Stimulated activated naive B cell treated with anti-CD40 and anti-IgM and Interleukin-4, amounts not matched to agents 10 μg/mL and 1 μg/mL and 100 μg/mL, for 72 hours (primary cell): ENCODE measurements around the gene HSPB7.
"Not testable (repeated sequence)": the region's sequence is repeated elsewhere in the genome, so short reads cannot be mapped to it uniquely, and the experiment has no call there.

Source experiments
- ATAC-seq, 2 donors: fragments of 150-1000 bp; cut with Tn5 transposase; replicated peaks; 2 replicates each; pipeline ENCODE4 v1.10.0; 2021; ENCODE audit warnings: moderate library complexity in 1 of 2
- DNase-seq: peaks from one replicate; pipeline ENCODE4 v3.0.0; 2021
- H3K27ac Mint-ChIP-seq: one replicate; pipeline ENCODE4 v1.8.0; 2022; ENCODE audit warnings: mild to moderate bottlenecking, mixed read lengths
- H3K27me3 Mint-ChIP-seq, 2 donors: one replicate each; pipeline ENCODE4 v1.8.0; 2022; ENCODE audit warnings: mixed read lengths in 2 of 2
- H3K36me3 Mint-ChIP-seq, 2 donors: one replicate each; pipeline ENCODE4 v1.8.0; 2022; ENCODE audit warnings: mixed read lengths in 2 of 2, mild to moderate bottlenecking in 1 of 2
- H3K4me1 Mint-ChIP-seq, 2 donors: one replicate each; pipeline ENCODE4 v1.8.0; 2022; ENCODE audit warnings: mixed read lengths in 2 of 2, mild to moderate bottlenecking in 1 of 2
- H3K4me3 Mint-ChIP-seq, 2 donors: one replicate each; pipeline ENCODE4 v1.8.0; 2022; ENCODE audit warnings: mild to moderate bottlenecking in 2 of 2, mixed read lengths in 2 of 2, moderate library complexity in 1 of 2
- H3K9me3 Mint-ChIP-seq, 2 donors: one replicate each; pipeline ENCODE4 v1.8.0; 2022; ENCODE audit warnings: mixed read lengths in 2 of 2, mild to moderate bottlenecking in 1 of 2

Gene HSPB7

GRCh38 chr1:16017461-16018303 is at the start of gene HSPB7:
Gene HSPB7 (minus strand): TSS chr1:16018043. CDS start chr1:16017963, 80 bp downstream.
- H3K27ac Mint-ChIP-seq = no peak within 1 kb of the TSS
- H3K4me1 Mint-ChIP-seq = peaks cover 26 to 36% of the 10 kb centered on the region in 2 donors
- ATAC-seq = no peak
- H3K27me3 Mint-ChIP-seq = peaks cover 13 to 17% of the 10 kb centered on the region in 2 donors
- no peak within 1 kb of the TSS for H3K4me3 Mint-ChIP-seq
- no peak for DNase-seq
- no peaks in the 10 kb centered on the region for H3K36me3 Mint-ChIP-seq
- no peaks in the 10 kb centered on the region for H3K9me3 Mint-ChIP-seq

- ATAC-seq = peak; percentile 16 to 25
- Mint-ChIP-seq H3K4me3 (no peak overlapping the region), H3K27ac (peak overlapping the region; percentile 39), H3K9me3 (no peaks in the 10 kb centered on the region), H3K36me3 (no peaks in the 10 kb centered on the region), H3K4me1 (peaks cover 13 to 19% of the 10 kb centered on the region in 2 donors), H3K27me3 (peaks cover 57 to 69% of the 10 kb centered on the region in 2 donors)
- DNase-seq = no peak
Observed at GRCh38 chr1:16067127-16067768, 49.4 kb upstream of the HSPB7 start.

DNA sequence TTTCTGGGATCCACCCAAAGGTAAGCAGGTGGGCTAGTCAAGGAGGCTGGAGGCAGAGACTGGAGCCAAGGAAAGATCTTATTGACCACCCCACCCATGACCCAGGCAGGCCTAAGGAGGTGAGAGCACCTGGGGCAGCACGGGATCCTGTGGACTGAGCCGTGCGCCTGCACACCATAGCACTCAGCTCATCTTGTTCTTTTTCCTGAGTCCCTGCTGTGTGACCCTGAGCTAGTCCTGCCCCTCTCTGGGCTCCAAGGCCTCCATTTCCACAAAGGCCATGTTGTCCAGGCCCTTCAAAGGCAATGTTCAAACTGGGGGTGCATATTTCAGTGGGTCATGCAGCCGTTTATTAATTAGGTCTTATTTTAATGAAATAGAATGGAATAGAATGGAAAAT is 48.4 kb upstream of the HSPB7 start:
- Mint-ChIP-seq H3K4me1 (peaks cover 10 to 13% of the 10 kb centered on the region in 2 donors), H3K36me3 (no peaks in the 10 kb centered on the region), H3K27ac (no peak overlapping the region), H3K9me3 (no peaks in the 10 kb centered on the region), H3K27me3 (peaks cover 50 to 63% of the 10 kb centered on the region in 2 donors), H3K4me3 (no peak overlapping the region)
- ATAC-seq (no peak), DNase-seq (no peak)

GRCh38 chr1:16065269-16065576 is 47.4 kb upstream of the HSPB7 start:
- Mint-ChIP-seq H3K27me3 (peaks cover 55 to 60% of the 10 kb centered on the region in 2 donors), H3K36me3 (no peaks in the 10 kb centered on the region), H3K9me3 (no peaks in the 10 kb centered on the region), H3K4me1 (peaks cover 5 to 9% of the 10 kb centered on the region in 2 donors), H3K4me3 (no peak overlapping the region), H3K27ac (no peak overlapping the region)
- ATAC-seq (no peak), DNase-seq (no peak)

- H3K4me1 Mint-ChIP-seq = peaks cover 0 to 9% of the 10 kb centered on the region in 2 donors
- H3K4me3 Mint-ChIP-seq = no peak overlapping the region
- H3K27me3 Mint-ChIP-seq = peaks cover 57 to 60% of the 10 kb centered on the region in 2 donors
- ATAC-seq = no peak
- H3K9me3 Mint-ChIP-seq = no peaks in the 10 kb centered on the region
- H3K36me3 Mint-ChIP-seq = no peaks in the 10 kb centered on the region
- DNase-seq = no peak
- H3K27ac Mint-ChIP-seq = no peak overlapping the region
Observed at GRCh38 chr1:16064536-16065268, 46.9 kb upstream of the HSPB7 start.

DNA sequence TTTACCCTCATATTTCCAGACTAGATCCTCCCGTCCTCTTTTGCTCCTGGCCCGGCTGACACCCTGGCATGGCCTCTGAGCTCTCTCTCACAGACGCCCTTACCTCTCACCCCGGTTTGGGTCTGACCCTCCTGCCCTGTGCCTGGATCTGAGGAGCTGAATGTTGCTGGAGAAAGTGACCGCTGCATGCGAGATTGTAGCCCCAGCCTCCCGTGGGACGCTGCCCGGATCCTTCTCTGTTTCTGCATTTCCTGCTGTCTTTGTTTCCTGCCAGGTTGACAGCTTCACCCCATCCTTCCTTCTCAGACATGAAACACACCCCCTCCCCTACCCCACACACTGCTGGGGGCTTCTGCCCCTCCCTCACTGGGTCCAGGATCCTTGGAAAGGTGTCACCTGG is 46.1 kb upstream of the HSPB7 start:
- H3K4me3 Mint-ChIP-seq = no peak overlapping the region

DNA sequence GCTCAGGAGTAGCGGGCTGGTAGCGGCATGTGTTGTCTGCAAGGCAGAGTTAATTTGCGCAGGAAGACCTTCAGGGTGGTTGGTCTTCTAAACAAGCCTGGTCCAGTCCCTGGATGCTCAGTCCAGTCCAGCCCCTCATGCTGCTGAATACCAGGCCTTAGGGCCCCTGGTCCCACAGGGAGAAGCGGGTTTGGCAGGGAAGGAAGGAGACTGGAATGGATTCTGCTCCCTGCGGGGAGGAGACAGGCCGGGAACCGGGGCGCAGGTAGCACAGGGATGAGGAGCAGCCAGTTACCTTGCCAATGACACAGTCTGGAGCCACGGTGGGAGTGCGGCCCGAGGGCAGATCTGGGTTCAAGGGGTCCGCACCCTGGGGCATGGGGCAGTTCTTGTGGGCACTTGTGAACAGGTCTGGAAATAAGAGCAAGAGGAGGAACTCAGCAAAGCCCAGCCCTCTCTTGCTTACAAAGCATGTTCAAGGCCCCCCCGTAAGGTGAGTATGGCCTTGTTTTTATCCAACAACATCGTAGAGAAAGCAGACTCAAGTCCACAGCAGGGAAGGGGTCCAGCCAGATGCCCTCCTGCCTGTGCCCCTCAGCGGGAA is 45.5 kb upstream of the HSPB7 start:
- H3K36me3 Mint-ChIP-seq = no peaks in the 10 kb centered on the region
- H3K27me3 Mint-ChIP-seq = peaks cover 49 to 53% of the 10 kb centered on the region in 2 donors
- H3K4me3 Mint-ChIP-seq = no peak overlapping the region
- ATAC-seq = no peak
- no peaks in the 10 kb centered on the region for H3K9me3 Mint-ChIP-seq
- peaks cover 0 to 9% of the 10 kb centered on the region in 2 donors for H3K4me1 Mint-ChIP-seq
- H3K27ac Mint-ChIP-seq = no peak overlapping the region
- no peak for DNase-seq

More for the DNA sequence above, 46.1 kb upstream of the HSPB7 start:
- DNase-seq (no peak), ATAC-seq (no peak)
- H3K9me3 Mint-ChIP-seq = no peaks in the 10 kb centered on the region
- peaks cover 0 to 9% of the 10 kb centered on the region in 2 donors for H3K4me1 Mint-ChIP-seq
- H3K36me3 Mint-ChIP-seq = no peaks in the 10 kb centered on the region
- H3K27me3 Mint-ChIP-seq = peaks cover 55 to 57% of the 10 kb centered on the region in 2 donors
- no peak overlapping the region for H3K27ac Mint-ChIP-seq

GRCh38 chr1:16062687-16063075 is 44.8 kb upstream of the HSPB7 start:
- H3K9me3 Mint-ChIP-seq, ATAC-seq, H3K4me1 Mint-ChIP-seq, DNase-seq, H3K27ac Mint-ChIP-seq, H3K4me3 Mint-ChIP-seq, H3K36me3 Mint-ChIP-seq: not testable (repeated sequence)
- peaks cover 49% of the 10 kb centered on the region in 2 donors for H3K27me3 Mint-ChIP-seq

- not testable (repeated sequence) for H3K27ac Mint-ChIP-seq, H3K36me3 Mint-ChIP-seq, H3K4me1 Mint-ChIP-seq, H3K4me3 Mint-ChIP-seq, ATAC-seq, H3K9me3 Mint-ChIP-seq, DNase-seq
- H3K27me3 Mint-ChIP-seq = peaks cover 49% of the 10 kb centered on the region in 2 donors
Observed at GRCh38 chr1:16061989-16062686, 44.3 kb upstream of the HSPB7 start.

- Mint-ChIP-seq H3K27me3 (peaks cover 49% of the 10 kb centered on the region in 2 donors), H3K4me1 (peaks cover 2 to 5% of the 10 kb centered on the region in 2 donors), H3K36me3 (peaks cover under 1 to 3% of the 10 kb centered on the region in 2 donors), H3K27ac (no peak overlapping the region), H3K9me3 (no peaks in the 10 kb centered on the region), H3K4me3 (no peak overlapping the region)
- DNase-seq (no peak), ATAC-seq (no peak)
Observed at GRCh38 chr1:16061266-16061665, 43.4 kb upstream of the HSPB7 start.

DNA sequence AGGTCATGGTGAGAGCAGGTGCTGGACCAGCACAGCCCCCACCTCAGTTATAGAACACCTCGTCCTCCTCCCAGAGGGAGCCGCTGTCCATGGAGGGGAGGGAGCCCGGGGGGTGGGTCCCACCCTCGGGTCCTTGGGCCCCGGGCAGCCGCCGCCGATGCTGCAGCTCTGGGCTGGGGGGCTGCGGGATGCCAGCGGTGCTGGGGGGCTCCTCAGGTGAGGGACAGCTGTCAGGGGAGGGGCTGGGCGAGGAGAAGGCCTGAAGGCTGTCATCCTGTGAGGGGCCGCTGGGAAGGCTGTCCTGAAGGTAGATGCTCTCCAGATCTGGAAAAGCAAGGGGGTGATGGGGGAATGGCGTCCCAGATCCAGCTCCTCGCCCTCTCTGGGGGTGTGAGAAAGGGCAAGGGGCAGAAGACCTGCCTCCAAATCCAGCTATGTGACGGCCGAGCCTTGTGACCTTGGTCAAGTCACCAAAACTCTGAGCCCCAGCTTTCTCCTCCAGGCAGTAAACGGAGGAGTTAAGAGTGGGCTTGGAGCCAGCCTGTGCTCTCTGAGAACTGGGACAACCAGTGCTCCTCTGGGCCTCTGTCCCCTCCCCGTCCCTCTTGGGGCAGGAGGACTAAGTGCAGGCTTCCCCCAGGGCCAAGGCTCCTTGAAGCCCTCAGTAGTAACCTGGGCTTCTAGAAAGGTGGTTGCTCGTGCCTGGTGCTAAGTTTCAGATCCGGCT is 40.7 kb upstream of the HSPB7 start:
- not testable (repeated sequence) for H3K9me3 Mint-ChIP-seq, H3K36me3 Mint-ChIP-seq, H3K27ac Mint-ChIP-seq, H3K4me3 Mint-ChIP-seq, ATAC-seq, DNase-seq, H3K4me1 Mint-ChIP-seq
- peaks cover 23 to 28% of the 10 kb centered on the region in 2 donors for H3K27me3 Mint-ChIP-seq

GRCh38 chr1:16057314-16057915 is 39.6 kb upstream of the HSPB7 start:
- DNase-seq, H3K36me3 Mint-ChIP-seq, H3K9me3 Mint-ChIP-seq, H3K4me1 Mint-ChIP-seq, H3K4me3 Mint-ChIP-seq, ATAC-seq: not testable (repeated sequence)
- Mint-ChIP-seq H3K27ac (peak overlapping the region; percentile 20), H3K27me3 (peaks cover 19 to 24% of the 10 kb centered on the region in 2 donors)

DNA sequence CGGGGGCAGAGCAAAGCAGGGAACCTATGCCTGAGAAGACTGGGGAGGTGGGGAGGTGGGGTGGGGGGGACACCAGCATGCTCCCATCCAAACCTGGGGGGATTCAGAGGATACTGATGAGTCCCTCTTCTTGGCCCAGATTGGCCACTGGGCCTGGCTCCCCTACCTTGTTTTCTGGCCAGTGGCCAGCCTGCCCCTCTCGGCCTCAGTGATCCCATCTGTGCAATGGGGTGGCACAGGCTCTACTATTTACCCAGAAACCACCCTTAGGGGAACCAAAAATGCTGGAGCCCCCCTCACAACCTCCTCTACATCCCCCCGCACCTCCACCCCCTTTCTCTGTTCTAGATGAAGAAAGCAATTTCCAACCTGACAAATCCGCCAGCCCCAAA is 38.7 kb upstream of the HSPB7 start:
- not testable (repeated sequence) for H3K36me3 Mint-ChIP-seq, DNase-seq, H3K9me3 Mint-ChIP-seq, H3K4me1 Mint-ChIP-seq, H3K4me3 Mint-ChIP-seq, ATAC-seq
- H3K27me3 Mint-ChIP-seq = peaks cover 26 to 27% of the 10 kb centered on the region in 2 donors
- peak overlapping the region; percentile 49 for H3K27ac Mint-ChIP-seq
